HG03108 (cell line): ENCODE results near the gene HCN4.

Experiments
- ATAC-seq: cut with Tn5 transposase; IDR thresholded peaks from one replicate; pipeline ENCODE4 v1.9.1; 2021; ENCODE audit warnings: moderate library complexity; ENCODE audit not compliant: unreplicated experiment

The HCN4 gene

GRCh38 chr15:73380661-73381060 lies 11.9 kb upstream of the HCN4 start:
- ATAC-seq, result no peak

GRCh38 chr15:73378089-73378488 lies 9.3 kb upstream of the HCN4 start:
- no peak for ATAC-seq

GRCh38 chr15:73375755-73376305 lies 7.1 kb upstream of the HCN4 start:
- ATAC-seq, result no peak

GRCh38 chr15:73375012-73375411 lies 6.3 kb upstream of the HCN4 start:
- no peak for ATAC-seq

- ATAC-seq, result no peak
Measured at GRCh38 chr15:73374604-73375003, 5.8 kb upstream of the HCN4 start.

- ATAC-seq, result no peak
Measured at GRCh38 chr15:73373221-73373620, 4.5 kb upstream of the HCN4 start.

GRCh38 chr15:73371812-73372211 lies 3.1 kb upstream of the HCN4 start:
- ATAC-seq, result no peak

GRCh38 chr15:73370151-73370550 lies 1.4 kb upstream of the HCN4 start:
- ATAC-seq, result no peak

GRCh38 chr15:73369154-73369694 lies 466 bp upstream of the HCN4 start:
- ATAC-seq, result no peak

- ATAC-seq, result no peak
Measured at GRCh38 chr15:73367624-73368300, 996 bp downstream of the HCN4 start.

GRCh38 chr15:73366766-73367623 lies 1.8 kb downstream of the HCN4 start:
- no peak for ATAC-seq

- no peak for ATAC-seq
Measured at GRCh38 chr15:73364070-73364469, 4.7 kb downstream of the HCN4 start.

GRCh38 chr15:73362900-73363299 lies 5.9 kb downstream of the HCN4 start:
- no peak for ATAC-seq

GRCh38 chr15:73361337-73361736 lies 7.4 kb downstream of the HCN4 start:
- ATAC-seq, result no peak

- ATAC-seq, result no peak
Measured at GRCh38 chr15:73359651-73360050, 9.1 kb downstream of the HCN4 start.

GRCh38 chr15:73357999-73358665 lies 10.6 kb downstream of the HCN4 start:
- no peak for ATAC-seq

- no peak for ATAC-seq
Measured at GRCh38 chr15:73355612-73356265, 13.0 kb downstream of the HCN4 start.

GRCh38 chr15:73354241-73354640 lies 14.5 kb downstream of the HCN4 start:
- no peak for ATAC-seq

GRCh38 chr15:73353734-73354133 lies 15.0 kb downstream of the HCN4 start:
- ATAC-seq, result no peak

- ATAC-seq, result no peak
Measured at GRCh38 chr15:73352082-73352481, 16.7 kb downstream of the HCN4 start.

GRCh38 chr15:73349191-73349590 lies 19.6 kb downstream of the HCN4 start:
- no peak for ATAC-seq
